HG03442 (cell line): ENCODE measurements around the gene RPTOR.

Experiments used
- ATAC-seq: cut with Tn5 transposase; IDR thresholded peaks from one replicate; pipeline ENCODE4 v1.9.1; 2021; ENCODE audit warnings: mild to moderate bottlenecking, moderate library complexity; ENCODE audit not compliant: unreplicated experiment

The RPTOR gene

GRCh38 chr17:80913928-80914821 lies 369.5 kb downstream of the RPTOR start:
- ATAC-seq, result no peak

- ATAC-seq, result no peak
These were observed 371.6 kb downstream of the RPTOR start for GRCh38 chr17:80916246-80916645.

GRCh38 chr17:80917716-80918560 lies 373.3 kb downstream of the RPTOR start:
- no peak for ATAC-seq

- ATAC-seq, result no peak
These were observed 374.1 kb downstream of the RPTOR start for GRCh38 chr17:80918731-80919130.

GRCh38 chr17:80919331-80920311 lies 375.0 kb downstream of the RPTOR start:
- no peak for ATAC-seq

- no peak for ATAC-seq
These were observed 375.8 kb downstream of the RPTOR start for GRCh38 chr17:80920441-80920840.

- ATAC-seq, result no peak
These were observed 376.5 kb downstream of the RPTOR start for GRCh38 chr17:80921159-80921558.

- ATAC-seq, result no peak
These were observed 377.3 kb downstream of the RPTOR start for GRCh38 chr17:80921741-80922579.

GRCh38 chr17:80922580-80923160 lies 378.0 kb downstream of the RPTOR start:
- ATAC-seq, result no peak

- no peak for ATAC-seq
These were observed 378.8 kb downstream of the RPTOR start for GRCh38 chr17:80923211-80924110.

GRCh38 chr17:80924111-80924806 lies 379.6 kb downstream of the RPTOR start:
- no peak for ATAC-seq

- no peak for ATAC-seq
These were observed 380.4 kb downstream of the RPTOR start for GRCh38 chr17:80924807-80925610.

GRCh38 chr17:80925688-80926335 lies 381.2 kb downstream of the RPTOR start:
- ATAC-seq, result no peak

GRCh38 chr17:80926591-80927250 lies 382.1 kb downstream of the RPTOR start:
- ATAC-seq, result no peak

GRCh38 chr17:80927791-80928216 lies 383.2 kb downstream of the RPTOR start:
- no peak for ATAC-seq

- ATAC-seq, result no peak
These were observed 384.8 kb downstream of the RPTOR start for GRCh38 chr17:80929449-80929848.
